Activated CD8-positive, alpha-beta memory T cell treated with anti-CD3 and anti-CD28 coated beads, Interleukin-2, amount 50 U/mL, for 24 hours (primary cell): ENCODE results near the gene S1PR5.
"Not testable (repeated sequence)": the region's sequence is repeated elsewhere in the genome, so short reads cannot be mapped to it uniquely, and the experiment has no call there.

Experiments used
- DNase-seq: peaks from one replicate; pipeline ENCODE4 v3.0.0-alpha.2; 2020; ENCODE audit errors: extremely low read depth

Gene S1PR5

GRCh38 chr19:10544242-10544752 lies 27.1 kb upstream of the S1PR5 start:
- DNase-seq: no peak

- no peak for DNase-seq
Measured at GRCh38 chr19:10543420-10544241, 26.4 kb upstream of the S1PR5 start, which contains the start of gene ATG4D. ATG4D (plus strand) TSS chr19:10543904; CDS start chr19:10544091, 187 bp downstream.

- no peak for DNase-seq
Measured at GRCh38 chr19:10543059-10543419, 25.8 kb upstream of the S1PR5 start.

GRCh38 chr19:10539016-10539415 lies 21.8 kb upstream of the S1PR5 start:
- DNase-seq: not testable (repeated sequence)

- DNase-seq: no peak
Measured at GRCh38 chr19:10538204-10538983, 21.1 kb upstream of the S1PR5 start.

GRCh38 chr19:10537668-10538067 lies 20.4 kb upstream of the S1PR5 start:
- no peak for DNase-seq

- no peak for DNase-seq
Measured at GRCh38 chr19:10535613-10536012, 18.4 kb upstream of the S1PR5 start.

- DNase-seq: no peak
Measured at GRCh38 chr19:10533646-10534386, 16.6 kb upstream of the S1PR5 start.

- no peak for DNase-seq
Measured at GRCh38 chr19:10532457-10532856, 15.2 kb upstream of the S1PR5 start.

- not testable (repeated sequence) for DNase-seq
Measured at GRCh38 chr19:10526887-10527286, 9.6 kb upstream of the S1PR5 start.

- DNase-seq: no peak
Measured at GRCh38 chr19:10525636-10526035, 8.4 kb upstream of the S1PR5 start.

- DNase-seq: no peak
Measured at GRCh38 chr19:10523135-10523636, 5.9 kb upstream of the S1PR5 start.

GRCh38 chr19:10521461-10522171 lies 4.4 kb upstream of the S1PR5 start:
- DNase-seq: no peak

- no peak for DNase-seq
Measured at GRCh38 chr19:10520652-10521318, 3.5 kb upstream of the S1PR5 start.

GRCh38 chr19:10519421-10519820 lies 2.2 kb upstream of the S1PR5 start:
- DNase-seq: no peak

- no peak for DNase-seq
Measured at GRCh38 chr19:10518444-10519361, 1.5 kb upstream of the S1PR5 start.

- DNase-seq: no peak
Measured at GRCh38 chr19:10517760-10518443, 655 bp upstream of the S1PR5 start.

GRCh38 chr19:10516671-10517286 lies 468 bp downstream of the S1PR5 start:
- no peak for DNase-seq

- no peak for DNase-seq
Measured at GRCh38 chr19:10516064-10516385, 1.2 kb downstream of the S1PR5 start.
